Measurements from ENCODE around the gene TAGLN. TPM values are rescaled to one million over a fixed set of nuclear protein-coding genes. Genes with fewer than 3 reads are reported as not detected.

TAGLN gene
- total and polyA plus RNA-seq, 9 of the 15 experiments (the other 6 are each of a cell fraction or from before 2014, with no cell fraction given): 0.21 to 4.9 (median 1.1) TPM

DNA sequence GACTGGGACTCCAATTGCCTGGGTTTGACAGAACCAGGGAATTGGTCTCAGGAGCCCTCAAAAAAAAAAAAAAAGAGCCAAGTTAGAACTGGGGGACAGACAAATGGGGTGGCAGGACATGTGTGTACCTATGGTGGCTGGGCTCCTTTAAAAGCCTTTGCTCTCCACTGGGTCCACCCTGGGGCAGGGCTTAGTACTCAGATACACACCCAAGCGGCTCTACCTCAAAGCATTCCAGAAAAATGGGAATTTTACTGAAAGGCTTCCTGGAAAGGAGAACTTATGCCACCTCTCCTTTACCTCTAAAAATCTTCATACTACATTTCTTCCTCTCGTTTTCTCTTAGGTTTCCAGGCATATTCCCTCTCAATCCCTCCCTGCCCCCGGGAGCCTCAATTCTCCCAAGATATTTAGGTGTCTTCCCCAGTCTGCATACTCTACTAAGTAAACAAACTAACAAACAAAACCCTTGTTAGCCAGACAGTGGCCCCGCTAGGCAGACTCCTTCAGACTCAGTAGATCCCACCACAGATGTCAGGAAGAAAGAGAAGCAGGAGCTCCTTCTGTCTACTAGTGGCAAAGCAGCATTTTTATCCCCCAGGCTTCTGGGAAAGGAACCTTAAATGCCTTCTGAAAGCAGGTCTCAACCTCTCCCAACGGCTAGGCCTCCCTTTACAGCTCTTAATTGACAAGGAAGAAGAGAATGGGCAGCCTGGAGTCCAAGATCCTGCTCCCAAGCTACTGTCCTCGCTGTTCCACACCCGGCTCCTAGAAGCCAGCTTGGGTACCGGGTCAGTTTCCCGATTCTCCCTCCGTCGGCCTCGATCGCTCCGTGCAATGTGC lies 32.0 kb downstream of the TAGLN start:
- Histone ChIP-seq H3K9me3 (replicated peaks; ENCODE audit: control insufficient read depth, insufficient read depth, low read depth, low read length) (no peaks in the 10 kb centered on the region), H3K79me2 (ENCODE audit: control insufficient read depth, insufficient read depth, low read length) (peaks cover 45% of the 10 kb centered on the region), H3K4me2 (ENCODE audit: insufficient read depth, low read length) (peak overlapping the region; percentile 97), H3K27me3 (ENCODE audit: control insufficient read depth in 2 of 2, insufficient read depth in 2 of 2, low read length in 2 of 2) (no peaks in the 10 kb centered on the region), H3K27ac (ENCODE audit: extremely low read depth, low read depth, low read length) (peak overlapping the region; percentile 94), H3K9me1 (ENCODE audit: control insufficient read depth, insufficient read depth, low read length) (no peaks in the 10 kb centered on the region), H3K9ac (ENCODE audit: insufficient read depth in 1 of 2, low read depth in 2 of 2, low read length in 2 of 2) (peak overlapping the region; percentile 91), H2AFZ (ENCODE audit: low read depth, low read length) (peak overlapping the region; percentile 100), H3K36me3 (ENCODE audit: control insufficient read depth, insufficient read depth, low read length) (peaks cover 37% of the 10 kb centered on the region), H3K4me1 (replicated peaks in 1 of 2; ENCODE audit: control insufficient read depth in 2 of 2, insufficient read depth in 2 of 2, low read length in 2 of 2) (peaks cover 11 to 18% of the 10 kb centered on the region in 2 experiments; a peak in 3 of 5 replicates), H3K4me3 (peak overlapping the region; percentile 85), H4K20me1 (replicated peaks; ENCODE audit: control insufficient read depth, insufficient read depth, low read length) (no peaks in the 10 kb centered on the region; the same call in 1 of the 2 replicates)
- ATAC-seq (no peak), FAIRE-seq (no peak), DNase-seq (ENCODE audit: extremely low read depth in 1 of 4, low spot score in 3 of 4) (peak in 1 of 4 experiments; percentile 21)
- no TSS peak for BruUV-seq (replicated peaks)
- TF ChIP-seq CREB1 (IDR thresholded peaks at IDR 0.05) (no peak), CREB1 (CRISPR knock-in tag; IDR thresholded peaks at IDR 0.05) (no peak), CHD4 (IDR thresholded peaks at IDR 0.05; ENCODE audit: insufficient read depth, insufficient replicate concordance, low read depth, low read length, poor library complexity, severe bottlenecking) (no peak), POLR2AphosphoS5 (IDR thresholded peaks at IDR 0.05; ENCODE audit: control insufficient read depth, insufficient read depth, low read depth, low read length) (no peak), SAFB2 (IDR thresholded peaks at IDR 0.05; ENCODE audit: borderline replicate concordance, low read depth, low read length, severe bottlenecking) (no peak), TCF3 (CRISPR knock-in tag; IDR thresholded peaks at IDR 0.05) (no peak), SNIP1 (IDR thresholded peaks at IDR 0.05; ENCODE audit: low read depth) (no peak), ZSCAN32 (CRISPR knock-in tag; IDR thresholded peaks at IDR 0.05) (no peak), U2AF1 (optimal IDR thresholded peaks at IDR 0.05; ENCODE audit: low read depth, low read length) (no peak), ZNF561 (CRISPR knock-in tag; conservative IDR thresholded peaks at IDR 0.05) (no peak), ZNF592 (IDR thresholded peaks at IDR 0.05) (no peak)
- TF ChIP-seq, protein P1, sequence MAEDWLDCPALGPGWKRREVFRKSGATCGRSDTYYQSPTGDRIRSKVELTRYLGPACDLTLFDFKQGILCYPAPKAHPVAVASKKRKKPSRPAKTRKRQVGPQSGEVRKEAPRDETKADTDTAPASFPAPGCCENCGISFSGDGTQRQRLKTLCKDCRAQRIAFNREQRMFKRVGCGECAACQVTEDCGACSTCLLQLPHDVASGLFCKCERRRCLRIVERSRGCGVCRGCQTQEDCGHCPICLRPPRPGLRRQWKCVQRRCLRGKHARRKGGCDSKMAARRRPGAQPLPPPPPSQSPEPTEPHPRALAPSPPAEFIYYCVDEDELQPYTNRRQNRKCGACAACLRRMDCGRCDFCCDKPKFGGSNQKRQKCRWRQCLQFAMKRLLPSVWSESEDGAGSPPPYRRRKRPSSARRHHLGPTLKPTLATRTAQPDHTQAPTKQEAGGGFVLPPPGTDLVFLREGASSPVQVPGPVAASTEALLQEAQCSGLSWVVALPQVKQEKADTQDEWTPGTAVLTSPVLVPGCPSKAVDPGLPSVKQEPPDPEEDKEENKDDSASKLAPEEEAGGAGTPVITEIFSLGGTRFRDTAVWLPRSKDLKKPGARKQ (CRISPR knock-in tag; IDR thresholded peaks at IDR 0.05): no peak
- intact Hi-C loops (cut with micrococcal nuclease) (loop anchor here (5.0 kb wide), 1 partner anchor 96 kb away; the partner anchor contains the start of gene CEP164), in situ Hi-C loops (cut with MboI) (loop anchor here (25.0 kb wide), 1 partner anchor 719 kb away; no protein-coding TSS in a partner anchor)
- ChIA-PET CTCF (ENCODE audit: low intra/inter-chr PET ratio) (interaction anchor here (0.6 to 1.1 kb wide), 3 partner anchors 50 to 198 kb away, joined by 3 to 4 read pairs (median 3); no protein-coding TSS in a partner anchor), POLR2A (interaction anchor here (0.6 to 3.6 kb wide), 6 partner anchors 11 to 371 kb away, joined by 3 to 20 read pairs (median 4); no protein-coding TSS in a partner anchor)
- WGBS (ENCODE audit: insufficient coverage, low coverage, missing lambda C conversion rate): 2% methylated on average over 14 of the region's 14 CpGs

Measured in K562 (cell line).